Stimulated activated CD4-positive, alpha-beta T cell treated with anti-CD3 and anti-CD28 coated beads, Interleukin-2, amount 100 ng/mL, for 24 hours (primary cell): ENCODE results near the gene SOBP.

Experiments
- DNase-seq, 2 donors: peaks; one replicate each; pipeline ENCODE4 v3.0.0-alpha.2; 2020

The SOBP gene

DNA sequence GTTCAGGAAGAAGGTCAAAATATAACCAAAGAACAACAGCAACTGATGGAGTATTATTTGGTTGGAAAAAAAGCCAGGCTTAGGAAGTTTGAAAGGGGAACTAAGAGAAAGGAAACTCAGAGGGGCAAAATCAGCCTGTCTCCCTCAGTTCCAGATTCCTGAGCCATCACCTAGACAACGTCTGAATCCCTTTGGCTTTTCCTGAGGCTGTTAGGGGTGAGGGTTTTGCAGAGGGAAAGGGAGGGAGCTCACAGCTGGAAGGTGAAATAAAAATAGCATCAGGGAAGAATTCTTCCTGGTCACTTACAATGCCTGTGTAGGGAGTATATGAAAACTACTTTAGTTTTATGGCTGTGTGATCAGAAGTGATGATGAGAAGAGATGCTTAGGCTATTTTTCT is 100.5 kb downstream of the SOBP start:
- no peak for DNase-seq

DNA sequence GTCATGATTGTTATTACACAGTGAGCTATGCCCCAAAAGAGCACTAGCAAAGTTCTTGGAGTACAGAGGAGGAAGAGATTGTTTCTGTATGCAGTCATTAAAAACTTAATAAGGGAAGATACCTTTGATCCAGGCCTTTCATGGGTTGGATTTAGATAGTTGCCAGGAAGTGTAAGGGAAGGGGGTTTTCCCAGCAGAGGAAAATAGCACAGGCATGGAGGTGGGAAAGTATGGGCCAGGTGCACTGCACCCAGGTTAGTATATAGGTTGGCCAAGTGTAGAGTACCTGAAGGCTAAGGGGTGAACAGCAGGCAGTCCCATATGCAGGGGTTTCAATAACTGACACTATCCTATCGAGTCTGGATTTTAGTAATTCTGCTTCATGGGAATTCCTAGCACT is 101.4 kb downstream of the SOBP start:
- DNase-seq: no peak

DNA sequence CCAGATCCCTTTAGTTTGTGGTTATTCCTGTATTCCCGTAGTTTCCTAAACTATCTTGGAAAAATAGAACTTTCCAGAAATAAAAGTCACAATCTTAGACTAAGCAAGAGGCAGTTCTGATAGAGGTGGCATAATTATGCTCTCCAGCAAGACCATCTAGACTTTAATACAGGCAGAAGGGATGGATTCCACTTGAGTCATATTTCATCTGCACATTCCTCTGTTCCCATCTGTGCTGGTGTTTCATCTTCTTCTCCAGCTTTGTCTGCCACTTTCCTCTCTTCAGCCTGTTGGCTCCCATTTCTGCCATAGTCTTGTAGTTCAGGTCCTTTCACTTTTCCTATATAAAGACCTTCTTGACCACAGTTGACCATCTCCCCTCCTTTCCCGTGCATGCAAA is 102.9 kb downstream of the SOBP start:
- DNase-seq: no peak

DNA sequence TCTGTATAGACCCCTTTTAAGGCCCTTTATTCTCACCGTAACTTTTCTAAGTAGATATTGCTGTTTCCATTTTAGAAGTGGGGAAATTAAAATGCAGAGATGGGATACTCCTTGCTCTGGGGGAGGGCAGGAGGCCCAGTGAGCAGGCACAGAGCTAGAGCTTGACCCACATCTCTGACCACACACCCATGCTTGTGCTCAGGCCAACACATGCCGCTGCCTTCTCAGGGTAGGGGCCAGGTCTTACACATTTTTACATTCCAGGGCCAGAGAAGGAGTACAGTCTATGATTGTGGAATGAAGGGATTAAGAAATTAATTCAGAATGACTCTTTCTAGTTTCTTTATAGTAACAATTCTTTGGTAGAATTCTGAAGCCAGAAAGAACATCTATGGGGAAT is 104.8 kb downstream of the SOBP start:
- DNase-seq: no peak

DNA sequence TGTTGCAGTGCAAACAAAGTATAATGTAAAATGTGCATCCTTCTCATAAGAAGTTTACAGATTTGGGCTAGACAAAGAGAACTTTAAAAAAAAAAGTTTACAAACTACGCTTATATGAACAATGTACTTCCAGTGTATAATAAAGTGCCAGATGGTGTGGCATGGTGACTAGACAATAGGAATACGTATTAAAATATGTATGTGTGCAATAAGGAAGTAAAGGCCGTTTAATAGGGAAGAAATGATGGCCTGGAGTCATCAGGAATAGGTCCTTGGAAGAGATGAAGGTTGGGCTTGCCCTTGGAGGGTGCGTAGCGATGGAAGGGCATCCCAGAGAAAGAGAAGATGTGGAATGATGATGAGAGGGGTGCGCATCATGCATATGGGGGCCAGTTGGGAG is 108.2 kb downstream of the SOBP start:
- DNase-seq: no peak

DNA sequence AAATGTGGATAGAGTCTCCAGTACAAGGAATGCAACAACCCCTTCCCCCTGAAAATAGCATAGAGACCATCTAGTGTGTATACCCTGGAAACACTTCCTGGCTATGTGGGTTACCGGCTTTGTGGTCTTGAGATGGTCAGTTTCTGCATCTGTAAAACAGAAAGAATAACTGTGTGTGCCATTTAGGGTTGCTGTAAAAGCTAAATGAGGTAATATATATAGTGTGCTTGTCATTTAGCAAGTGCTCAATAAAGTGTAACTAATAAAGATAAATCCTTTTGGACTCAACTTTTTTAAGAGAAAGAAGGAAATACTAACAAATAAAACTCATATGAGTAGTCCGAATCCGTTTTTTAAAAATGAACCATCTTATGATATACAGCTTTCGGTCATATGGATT is 109.1 kb downstream of the SOBP start:
- DNase-seq: no peak

DNA sequence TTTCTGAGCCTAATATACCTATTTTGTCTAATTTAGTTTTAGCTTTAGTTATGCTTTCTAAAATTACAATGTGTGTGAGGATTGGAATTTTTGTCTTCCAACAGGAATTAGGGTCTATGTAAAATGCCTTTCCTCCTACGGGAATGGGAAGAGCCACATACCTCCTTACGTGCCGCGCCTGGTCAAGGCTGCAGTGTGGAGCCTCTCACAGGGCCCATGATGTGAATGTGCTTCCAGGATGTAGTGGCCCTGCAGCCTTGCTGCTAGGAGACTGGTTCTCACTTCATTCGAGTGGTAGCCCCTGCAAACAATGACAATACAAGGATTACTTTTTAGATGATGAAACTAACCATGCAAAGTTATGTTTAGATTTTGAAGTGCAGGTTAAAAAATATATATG is 110.2 kb downstream of the SOBP start:
- no peak for DNase-seq

DNA sequence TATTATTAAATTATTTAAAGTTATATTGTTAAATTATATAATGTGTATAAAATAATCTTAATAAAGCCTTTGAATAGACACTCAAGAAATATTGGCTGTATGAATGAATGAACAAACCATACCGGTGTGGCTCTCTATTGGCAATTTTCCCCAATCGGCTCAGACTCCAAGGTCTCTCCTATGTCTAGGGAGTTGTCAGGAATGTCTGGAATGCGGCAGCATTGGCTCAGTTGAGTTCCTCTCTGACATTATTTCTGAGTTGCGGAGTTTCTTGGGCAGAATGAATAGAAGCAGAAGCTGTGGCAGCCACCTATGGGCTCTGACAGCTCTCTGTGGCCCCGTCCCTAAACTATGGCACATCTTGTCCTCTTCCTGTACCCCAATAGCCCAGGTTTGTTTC is 111.0 kb downstream of the SOBP start:
- no peak for DNase-seq

DNA sequence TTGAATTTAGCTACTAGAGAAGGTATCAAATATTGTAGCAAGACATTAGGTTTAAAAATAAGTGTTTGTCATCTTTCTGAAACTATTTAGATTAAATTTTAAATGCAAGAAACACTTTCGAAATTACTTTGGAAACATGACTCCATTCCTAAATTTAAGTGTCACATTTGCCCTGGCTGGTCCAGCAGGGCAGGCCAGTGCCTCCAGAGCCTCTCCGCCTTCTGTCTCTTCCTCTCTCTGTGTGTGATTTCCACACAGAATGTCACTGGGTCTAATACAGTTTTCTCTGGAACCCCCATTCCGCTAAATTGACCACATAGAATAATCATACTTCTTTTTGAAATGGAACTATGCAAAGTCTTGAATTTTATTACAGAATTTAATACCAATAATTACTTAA is 111.5 kb downstream of the SOBP start:
- DNase-seq: no peak

DNA sequence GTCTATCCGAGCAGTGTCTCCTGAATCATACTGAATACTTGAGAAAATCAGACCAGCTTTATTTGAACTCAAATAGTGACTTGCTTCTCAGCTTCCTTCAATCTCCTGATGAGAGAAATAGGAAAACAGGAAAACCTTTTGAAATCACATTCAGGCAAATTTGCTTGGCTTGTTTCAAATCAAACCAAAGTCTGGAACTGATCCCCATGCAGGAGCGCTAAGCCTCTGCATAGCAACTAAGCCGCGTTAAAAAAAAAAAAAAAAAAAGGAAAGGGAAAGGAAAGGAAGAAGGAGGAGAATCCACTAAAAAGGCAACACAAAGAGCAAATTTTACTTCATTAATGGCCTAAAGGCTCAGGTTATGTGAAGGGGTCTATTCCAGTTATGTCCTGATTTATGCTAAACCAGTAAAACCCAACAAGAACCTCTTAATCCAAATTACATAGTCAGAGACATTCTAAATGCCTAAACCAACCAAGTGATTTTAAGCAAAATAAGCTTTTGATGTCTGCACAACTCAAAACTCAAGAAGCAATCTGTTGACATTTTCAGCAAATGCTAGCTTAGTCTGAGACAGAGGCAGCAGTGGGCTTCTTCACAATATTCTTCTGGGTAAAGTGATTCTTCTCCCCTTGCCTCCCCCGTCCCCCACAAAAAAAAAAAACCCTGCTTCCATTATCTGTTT is 112.5 kb downstream of the SOBP start:
- no peak for DNase-seq

DNA sequence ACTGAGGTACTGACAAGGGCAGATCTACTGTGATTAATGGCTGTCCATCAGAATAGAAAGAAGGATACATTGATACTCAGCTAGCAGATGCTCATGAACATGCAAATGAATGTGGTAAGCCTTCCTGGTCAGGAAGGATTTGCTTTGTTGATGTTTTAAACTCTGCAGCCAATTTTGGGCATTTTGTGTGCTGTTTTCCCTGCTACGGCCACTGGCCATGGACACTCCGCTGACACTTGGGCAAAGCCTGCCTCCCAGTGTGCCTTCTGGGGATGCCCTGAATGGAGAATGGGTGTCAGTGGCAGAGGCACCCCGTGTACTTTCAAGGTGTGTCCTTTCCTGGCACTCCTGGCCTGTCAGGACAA is 113.1 kb downstream of the SOBP start:
- DNase-seq: no peak

DNA sequence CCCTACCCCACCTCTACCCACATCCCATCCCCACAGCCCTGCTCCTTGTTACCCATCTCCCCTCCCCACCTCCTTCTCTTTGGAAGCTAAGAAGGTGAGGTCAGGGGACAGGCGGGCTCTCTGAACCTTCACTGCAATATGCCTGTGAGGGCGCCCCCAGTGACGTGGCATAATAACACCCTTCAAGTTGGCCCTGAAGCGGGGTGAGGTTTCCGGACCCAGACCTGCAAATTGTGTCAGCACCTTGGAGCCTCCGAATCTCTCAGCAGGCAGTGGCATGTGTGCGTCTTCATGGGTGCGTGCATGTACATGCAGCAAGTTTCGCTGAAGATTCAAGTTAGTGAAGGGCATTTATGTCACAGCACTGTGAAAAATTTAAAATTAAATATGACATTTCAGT is 114.6 kb downstream of the SOBP start:
- DNase-seq: no peak

DNA sequence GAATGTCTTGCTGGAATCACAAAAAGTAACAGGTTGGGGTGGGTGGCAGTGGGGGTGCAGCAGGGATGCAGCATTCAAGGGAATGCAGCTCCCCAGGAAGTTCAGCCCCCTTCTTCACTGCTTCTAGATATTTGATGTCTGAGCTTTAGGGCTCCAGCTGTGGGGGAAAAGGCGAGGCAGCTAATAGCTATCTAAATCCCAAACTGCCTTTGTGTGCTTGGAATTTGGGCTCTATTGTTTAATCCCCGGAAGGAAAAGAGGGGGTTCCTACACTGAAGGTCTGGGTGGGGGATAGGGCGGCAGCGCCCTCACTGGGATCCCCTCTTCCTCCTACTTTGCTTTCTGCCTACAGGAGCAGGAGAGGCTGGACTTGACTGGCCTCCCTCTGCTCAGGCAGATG is 116.5 kb downstream of the SOBP start:
- no peak for DNase-seq

DNA sequence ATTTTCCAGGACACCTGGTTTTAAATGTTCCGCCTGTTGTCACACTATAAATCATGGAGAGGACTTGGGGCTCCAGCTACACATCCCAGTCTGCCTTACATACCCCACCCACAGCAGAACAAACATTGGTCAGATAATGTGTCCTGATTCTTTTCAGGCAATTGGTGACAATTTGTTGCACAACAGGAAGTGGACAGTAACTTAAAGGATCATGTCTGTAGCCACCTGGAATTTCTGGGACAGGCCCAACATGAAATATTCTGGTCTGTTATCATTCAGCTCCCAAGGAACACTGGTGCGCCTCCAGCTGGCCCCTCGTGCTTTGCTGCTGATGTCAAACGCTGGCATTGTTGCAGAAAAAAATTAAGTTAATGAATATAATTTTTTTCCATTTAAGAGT is 117.2 kb downstream of the SOBP start:
- DNase-seq: no peak

DNA sequence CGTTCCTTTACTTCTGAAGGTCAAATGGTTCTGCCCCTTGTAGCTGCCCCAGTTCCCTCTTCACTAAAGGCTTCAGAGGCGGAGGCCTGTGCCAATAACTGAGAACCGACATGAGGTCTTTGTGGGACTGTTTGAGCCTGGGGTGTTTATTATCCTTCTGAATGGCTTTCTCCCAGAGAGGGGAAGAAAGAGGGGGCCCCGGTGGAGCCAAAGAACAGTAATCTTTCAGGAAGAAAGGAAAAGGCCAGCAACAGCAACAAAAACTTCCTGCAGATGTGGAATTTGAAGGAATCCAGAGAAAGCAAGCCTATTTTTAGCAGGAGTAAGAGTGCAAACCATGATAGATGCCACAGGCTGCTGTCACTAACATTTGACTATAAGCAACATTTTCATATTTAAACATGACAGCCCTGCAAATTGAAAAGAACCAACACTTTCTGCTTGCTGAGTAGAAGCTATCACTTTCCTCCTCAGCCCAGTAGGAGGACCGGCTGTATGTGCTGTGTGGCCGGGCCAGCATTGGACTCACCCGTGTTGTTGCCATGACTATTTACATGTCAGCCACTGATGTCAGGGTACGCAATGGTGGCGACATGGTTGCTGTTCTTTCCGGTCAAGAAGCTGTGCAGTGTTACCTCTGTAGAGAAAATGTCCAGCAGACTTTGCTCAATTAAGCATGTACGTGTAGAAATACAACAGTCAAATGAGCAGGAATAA is 121.3 kb downstream of the SOBP start:
- no peak for DNase-seq

DNA sequence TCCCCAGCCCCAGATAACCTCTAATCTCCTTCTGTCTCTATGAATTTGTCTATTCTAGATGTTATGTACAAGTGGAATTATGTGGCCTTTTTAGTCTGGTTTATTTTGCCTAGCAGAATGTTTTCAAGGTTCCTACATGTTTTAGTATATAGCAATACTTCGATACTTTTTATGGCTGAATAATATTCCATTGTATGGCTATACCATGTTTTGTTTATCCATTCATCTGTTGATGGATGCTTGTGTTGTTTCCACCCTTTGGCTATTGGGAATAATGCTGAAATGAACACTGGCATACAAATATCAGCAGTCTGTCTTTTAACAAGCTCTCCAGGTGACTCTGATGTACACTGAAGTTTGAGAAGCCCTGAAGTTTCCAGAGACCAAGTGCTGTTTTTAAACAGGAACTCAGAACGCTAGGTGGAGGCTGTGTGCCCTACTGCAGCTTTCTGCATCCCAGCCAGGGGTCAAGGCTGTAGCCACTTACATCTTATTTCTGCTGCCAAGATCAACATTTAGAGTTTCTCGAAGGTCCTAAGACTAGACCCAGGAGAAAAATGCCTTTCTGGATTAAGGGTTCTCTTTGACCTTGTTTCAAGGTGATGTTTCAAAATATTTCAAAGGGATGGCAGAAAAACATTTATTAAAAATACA is 123.0 kb downstream of the SOBP start:
- no peak for DNase-seq

DNA sequence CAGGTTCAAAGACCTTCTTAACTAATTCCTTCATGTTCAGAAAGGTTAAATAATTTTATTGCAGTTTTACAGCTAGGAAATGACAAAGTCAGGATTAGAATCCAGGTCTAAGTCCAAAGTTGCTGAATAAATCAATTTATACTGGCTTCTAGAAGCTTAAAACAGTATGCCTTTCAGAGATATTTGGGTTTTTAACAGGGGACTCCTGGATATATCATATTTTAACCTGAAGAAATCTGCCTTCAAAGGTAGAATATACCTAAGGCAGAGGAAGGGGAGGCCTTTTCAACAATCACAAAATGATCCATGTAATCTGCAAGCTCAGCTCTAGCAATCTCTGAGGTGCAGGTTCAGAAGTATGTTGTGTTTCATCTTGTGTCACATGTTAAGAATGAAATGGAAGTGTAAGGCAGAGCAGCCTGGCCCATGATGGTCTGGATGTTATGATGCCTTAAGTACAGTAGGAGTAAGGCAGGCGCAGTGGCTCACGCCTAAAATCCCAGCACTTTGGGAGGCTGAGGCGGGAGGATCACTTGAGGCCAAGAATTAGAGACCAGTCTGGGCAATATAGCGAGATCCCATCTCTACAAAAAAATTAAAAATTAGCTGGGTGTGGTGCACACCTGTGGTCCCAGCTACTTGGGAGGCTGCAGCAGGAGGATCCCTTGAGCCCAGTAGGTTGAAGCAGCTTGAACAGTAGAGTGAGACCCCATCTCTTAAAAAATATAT is 123.9 kb downstream of the SOBP start:
- no peak for DNase-seq

DNA sequence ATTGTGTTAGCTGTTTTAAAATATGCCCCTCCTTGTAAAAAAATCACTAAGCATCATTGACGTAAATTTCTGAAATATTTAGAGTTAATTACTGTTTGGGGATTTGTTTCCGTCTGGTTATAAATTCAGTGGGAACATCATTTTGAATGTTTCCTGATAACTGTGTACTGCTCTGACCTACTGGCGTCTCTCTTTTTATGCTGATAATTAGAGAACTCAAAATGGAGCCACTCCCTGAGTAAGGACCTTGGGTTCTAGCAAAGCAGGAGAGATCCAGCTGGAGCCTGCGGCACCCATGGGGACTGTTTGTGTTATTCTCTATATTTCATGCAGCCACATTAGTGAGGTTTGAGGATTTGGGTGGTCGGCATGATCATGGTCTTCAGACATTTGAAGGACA is 124.9 kb downstream of the SOBP start:
- no peak for DNase-seq

DNA sequence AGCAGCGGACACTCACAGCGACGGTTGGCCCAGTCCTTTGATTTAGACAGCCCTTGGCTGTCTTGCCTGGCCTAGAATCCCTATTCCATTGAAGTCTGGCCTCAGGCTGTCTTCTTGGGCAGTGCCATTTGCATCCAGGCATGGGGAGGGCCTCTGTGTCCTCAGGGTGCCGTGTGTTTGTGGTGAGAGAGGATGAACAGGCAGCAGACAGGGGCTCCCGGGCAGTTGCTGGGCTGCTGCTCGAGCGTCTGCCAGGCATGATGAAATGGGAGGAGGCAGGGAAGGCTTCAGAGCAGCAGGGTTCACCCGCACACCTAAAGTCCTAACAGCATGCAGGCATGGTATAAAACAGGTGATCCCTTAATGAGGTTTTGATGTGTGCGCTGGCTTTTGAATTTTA is 126.9 kb downstream of the SOBP start:
- DNase-seq: no peak

DNA sequence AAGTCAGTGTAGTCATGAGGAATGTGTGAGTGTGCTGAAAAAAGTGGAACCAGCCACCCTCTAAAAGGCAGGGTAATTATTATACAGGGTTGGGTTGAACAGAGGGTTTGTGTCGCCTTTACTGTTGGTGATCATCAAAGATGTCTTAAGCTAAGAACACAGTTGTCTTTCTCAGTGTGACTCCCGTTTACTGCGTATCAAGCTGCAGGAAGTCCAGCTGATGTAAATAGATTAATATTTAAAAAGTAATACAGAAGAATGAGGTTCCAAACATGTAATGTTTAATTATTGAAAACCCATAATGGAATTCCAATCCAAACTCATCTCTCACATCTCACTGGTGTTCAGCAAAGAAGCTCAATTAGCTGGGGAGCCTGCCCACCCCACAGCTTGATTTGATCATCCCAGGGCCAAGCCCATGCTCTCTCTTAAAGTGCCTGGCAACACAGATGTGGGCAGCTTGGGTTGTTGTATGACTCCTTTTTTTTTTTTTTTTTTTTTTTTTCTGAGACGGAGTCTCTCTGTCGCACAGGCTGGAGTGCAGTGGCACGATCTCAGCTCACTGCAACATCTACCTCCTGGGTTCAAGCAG is 127.5 kb downstream of the SOBP start:
- no peak for DNase-seq

DNA sequence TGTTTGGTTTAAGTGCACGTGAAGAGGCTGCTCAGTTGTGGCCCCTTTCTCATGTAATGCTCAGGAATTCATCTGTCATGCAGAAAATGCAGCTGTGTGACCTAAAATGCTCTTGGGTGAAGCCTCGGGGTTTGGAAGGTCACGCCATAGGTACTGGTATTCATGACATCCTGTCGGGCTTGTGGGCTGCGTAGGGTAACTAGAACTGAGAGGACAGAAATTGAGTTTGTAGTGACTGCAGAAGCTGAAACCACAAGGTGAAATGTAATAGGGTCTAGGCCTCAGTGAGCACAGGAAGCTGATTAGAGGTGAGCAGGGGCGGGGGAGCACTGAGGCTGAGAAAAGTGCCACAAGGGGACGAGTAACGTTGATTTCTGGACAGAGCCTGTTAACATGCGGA is 128.8 kb downstream of the SOBP start:
- peak; percentile 20 to 27 for DNase-seq

DNA sequence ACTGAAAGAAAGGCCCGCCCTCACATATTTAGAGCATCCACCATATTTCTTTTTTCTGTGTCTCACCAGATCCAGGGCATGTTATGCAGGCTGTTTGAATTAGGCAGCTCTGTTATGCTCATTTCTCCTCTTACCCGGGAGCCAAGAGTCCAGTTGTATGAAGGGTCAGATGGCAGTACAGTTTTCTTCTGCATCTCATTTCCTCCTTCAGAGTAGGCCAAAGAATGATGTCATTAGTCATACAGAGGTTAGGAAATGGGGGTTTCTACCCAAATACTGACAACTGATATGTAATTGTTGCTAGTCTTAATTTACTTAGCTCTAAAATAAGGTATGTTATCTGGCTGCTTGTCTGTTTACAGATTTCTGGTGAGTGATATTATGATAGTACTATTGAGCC is 130.8 kb downstream of the SOBP start:
- no peak for DNase-seq

DNA sequence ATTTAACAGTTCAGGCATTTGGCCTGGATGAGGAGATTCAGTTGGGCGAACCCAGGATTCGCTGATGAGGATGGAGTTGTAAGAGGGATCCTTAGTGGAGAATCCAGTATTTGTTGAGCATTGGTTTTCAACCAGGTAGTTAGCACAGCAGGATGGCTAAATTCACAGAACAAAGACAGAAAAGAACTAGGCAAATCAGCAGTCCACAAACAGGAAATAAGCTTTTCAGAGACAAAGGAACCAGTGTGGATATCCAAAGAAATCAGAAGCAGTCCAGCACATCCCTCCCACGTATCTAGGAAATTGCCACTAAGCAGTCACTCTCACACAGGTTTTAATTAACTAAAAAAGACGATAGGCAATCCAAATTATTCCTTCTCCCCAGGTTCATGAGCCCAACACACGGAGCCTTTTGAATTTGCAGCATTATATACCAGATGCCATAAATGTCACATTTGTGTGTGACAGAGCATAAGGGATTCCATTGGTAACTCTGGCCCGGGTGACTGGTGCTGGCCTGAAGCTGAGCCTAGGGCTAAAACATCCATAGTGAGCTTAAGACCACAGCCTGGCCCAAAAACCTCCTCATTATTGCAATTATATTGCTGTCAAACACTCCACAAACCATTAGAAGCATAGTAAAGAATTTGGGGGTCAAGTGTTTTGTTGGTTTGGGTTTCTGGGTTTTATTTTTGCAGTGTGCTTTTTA is 131.5 kb downstream of the SOBP start:
- DNase-seq: no peak
